HG03064 (cell line): ENCODE data around the gene INTS6.

Experiments used
- ATAC-seq: cut with Tn5 transposase; IDR thresholded peaks from one replicate; pipeline ENCODE4 v1.9.1; 2021; ENCODE audit warnings: low read depth; ENCODE audit not compliant: unreplicated experiment

INTS6 gene

GRCh38 chr13:51347099-51347498 is 105.7 kb downstream of the INTS6 start:
- ATAC-seq = no peak

DNA sequence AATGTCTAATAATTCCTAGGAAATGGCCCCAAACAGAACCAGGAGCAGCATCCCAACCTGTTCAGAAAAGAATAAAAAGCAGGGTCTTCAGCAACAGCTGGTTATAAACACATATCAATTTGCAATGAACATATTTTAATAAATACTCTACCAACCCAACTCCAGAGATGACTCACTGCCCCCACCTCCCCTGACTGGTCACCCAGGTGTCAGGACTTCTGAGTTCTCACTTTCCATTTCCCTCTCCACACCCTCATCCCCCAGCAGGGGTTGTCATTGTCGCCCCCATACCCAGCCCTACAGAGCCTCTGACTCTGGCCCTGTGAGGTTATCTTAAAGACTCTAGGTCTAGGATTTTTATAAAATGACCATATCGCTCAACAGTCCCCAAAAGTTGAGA is 106.4 kb downstream of the INTS6 start:
- no peak for ATAC-seq

DNA sequence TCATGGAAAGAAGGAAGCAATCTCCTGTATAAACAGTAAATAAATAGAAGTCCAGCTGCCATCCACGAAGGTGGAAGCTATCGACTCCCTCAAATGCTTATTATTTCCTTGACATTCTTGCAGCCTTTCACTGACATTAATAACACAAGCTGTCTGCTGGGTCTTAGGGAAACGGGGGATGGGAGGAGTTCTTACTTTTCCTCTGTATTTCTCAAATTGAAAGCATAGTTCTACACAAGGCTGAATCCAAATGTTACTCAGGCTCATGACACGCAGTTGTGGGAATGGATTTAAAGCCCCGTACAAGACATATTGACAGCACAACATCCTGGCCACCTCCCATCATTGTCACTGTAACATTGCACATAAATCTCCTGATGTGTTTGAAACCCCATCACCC is 109.4 kb downstream of the INTS6 start:
- no peak for ATAC-seq

GRCh38 chr13:51342706-51343105 is 110.1 kb downstream of the INTS6 start:
- ATAC-seq = no peak

DNA sequence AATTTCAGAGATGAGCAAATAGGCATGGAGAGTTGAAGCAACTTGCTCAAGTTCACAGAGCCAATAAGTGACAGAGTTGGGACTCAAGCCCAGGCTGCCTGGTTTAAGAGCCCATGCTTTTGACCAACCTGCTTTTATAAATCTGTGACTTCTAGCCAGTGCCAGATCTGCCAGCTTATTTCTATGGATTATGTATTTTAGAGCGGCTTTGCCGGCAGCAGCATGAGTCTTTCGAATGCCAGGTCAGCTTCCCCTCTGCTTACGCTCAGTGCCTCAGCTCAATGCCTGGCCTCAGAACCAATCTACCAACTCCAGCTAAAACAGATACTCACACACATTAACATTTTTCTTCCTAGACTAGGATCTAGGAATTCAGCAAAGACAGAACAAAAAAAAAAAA is 111.0 kb downstream of the INTS6 start:
- ATAC-seq = no peak

DNA sequence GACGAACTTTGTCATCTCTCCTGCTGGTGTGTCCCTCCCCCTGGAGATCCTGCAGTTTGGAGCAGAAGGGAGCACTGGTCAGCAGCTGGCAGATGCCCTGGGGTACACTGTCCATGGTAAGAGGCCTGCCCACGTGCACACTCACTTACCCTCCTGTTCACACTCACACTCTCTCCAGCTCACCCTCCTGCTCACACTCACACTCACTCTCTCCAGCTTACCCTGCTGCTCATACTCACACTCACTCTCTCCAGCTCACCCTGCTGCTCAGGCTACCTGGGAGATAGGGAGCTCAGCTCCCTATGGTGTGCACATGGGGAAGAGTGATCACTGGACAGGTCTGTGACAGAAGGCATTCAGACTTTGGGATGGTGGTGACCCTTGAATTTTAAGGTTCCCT is 111.6 kb downstream of the INTS6 start:
- ATAC-seq = no peak

DNA sequence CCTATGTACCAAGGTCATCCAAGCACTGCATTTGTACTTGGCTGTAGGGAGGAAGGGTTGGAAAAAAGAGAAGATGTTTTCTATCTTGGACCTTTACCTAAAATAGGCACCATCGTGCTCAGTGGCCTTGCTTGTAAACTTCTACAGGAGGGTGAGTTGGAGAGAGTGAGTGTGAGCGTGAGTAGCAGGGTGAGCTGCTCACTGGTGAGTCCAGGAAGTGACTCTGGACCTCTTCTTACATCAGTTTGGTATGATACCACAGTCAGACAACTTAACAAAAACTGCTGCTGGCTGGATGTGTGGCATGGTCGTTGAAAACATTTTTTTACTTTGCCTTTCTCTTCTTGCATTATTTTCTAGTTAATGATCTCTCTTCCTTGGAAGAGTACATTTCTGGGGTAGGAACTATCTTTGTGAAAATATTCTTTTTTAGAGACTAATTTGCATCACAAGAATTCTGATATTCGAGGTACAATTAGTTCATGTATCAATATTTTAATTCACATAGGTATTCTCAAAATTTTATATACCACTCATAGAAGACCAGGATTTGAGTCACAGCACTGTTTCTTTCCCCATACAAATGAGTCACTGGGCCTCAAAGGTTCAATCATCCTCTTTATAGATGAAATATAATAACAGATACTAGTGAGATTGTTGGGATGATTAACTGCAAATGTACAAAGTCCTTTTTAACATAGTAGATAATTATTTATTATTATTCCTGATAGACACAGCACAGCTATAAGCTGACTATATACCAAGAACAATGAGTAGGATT is 112.7 kb downstream of the INTS6 start:
- no peak for ATAC-seq

DNA sequence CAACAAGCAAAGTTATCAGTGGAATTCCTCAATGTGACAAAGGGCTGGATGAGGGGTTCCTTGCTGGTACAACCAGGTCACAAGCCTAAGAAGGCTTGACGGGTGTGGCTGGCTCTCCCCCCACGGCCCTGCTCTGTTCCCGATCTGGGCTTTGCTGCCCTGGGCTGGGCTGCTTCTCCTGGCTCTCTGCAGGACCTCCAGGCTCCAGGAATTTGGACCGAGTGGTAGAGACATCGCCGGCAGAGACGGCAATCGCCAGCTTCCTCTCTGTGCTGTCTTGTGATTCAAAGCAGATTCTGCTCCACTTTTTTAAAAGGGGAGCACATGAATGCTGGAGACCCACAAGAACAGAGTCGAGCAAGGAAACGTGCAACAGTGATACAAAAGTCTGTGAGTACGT is 113.5 kb downstream of the INTS6 start, which contains the start of gene SERPINE3:
SERPINE3 (plus strand) TSS at position 338 of the 400 bp plus-strand sequence. CDS start 1,401 bp downstream, outside the sequence.
- no peak for ATAC-seq

DNA sequence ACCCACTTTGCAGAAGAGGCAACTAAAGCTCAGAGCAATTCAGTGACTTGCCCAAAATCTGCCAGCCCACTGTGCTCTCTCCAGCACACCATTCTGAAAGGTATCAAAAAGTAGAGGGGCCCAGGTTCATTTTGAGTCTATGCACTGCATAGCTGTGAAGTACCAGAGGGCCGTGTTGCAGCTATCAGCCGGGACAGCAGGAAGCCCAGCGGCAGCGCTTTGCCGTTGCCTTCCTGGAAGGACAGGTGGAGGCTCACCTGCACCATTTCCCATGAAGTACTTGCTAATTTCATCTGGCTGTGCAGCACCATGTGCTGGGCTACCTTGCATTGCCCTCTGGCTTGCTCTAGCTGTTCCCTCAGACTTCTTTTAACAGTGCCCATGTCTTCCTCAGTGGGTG is 116.1 kb downstream of the INTS6 start:
- ATAC-seq = no peak

DNA sequence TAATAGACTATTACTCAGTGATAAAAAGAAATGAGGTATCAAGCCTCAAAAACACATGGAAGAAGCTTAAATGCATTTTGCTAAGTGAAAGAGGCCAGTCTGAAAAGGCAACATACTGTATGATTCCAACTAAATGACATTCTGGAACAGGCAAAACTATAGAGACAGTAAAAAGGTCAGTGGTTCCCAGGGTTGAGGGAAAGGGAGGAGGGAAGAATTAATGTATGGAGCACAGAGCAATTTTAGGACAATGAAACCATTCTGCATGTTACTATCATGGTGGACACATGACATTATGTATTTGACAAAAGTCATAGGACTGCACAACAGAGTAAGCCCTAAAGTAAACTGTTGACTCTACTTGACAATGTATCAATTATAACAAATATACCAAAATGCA is 119.0 kb downstream of the INTS6 start:
- no peak for ATAC-seq

DNA sequence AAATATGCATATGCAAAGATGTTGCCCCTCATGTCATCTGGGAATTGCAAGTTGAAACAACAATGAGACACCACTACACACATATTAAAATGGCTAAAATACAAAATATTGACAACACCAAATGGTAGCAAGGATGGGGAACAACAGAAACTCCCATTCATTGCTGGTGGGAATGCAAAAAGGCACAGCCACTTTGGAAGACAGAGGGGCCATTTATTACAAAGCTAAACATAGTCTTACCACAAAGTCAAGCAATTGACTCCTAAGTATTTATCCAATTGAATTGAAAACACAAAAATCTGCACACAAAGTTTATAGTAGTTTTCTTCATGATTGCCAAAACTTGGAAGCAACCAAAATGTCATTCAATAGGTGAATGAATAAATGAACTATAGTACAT is 119.4 kb downstream of the INTS6 start:
- ATAC-seq = no peak

- ATAC-seq = no peak
Observed at GRCh38 chr13:51332566-51333361, 120.1 kb downstream of the INTS6 start.

DNA sequence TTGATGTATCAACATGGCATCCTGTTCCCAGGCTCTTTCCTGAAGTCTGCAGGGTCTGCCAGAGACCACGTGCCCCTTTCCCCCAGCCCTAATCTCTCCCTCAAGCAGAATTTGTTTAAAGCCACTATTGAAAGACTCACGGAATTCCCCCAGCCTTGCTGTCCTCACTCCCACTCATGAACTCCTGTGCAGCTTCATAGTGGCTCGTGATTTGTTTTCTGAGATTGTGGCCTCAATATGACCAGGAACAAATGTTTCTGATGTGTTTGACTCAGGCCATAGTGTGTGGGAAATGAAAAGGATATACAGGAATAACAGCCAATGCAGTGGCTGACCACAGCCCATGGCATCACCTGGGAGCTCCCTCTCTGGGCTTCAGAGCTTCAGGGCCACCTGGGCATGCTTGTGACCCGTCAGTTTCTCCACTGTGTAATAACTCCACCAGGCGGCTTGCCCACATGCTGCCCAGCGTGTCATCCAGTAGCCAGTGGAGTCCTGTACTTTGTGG is 121.4 kb downstream of the INTS6 start:
- ATAC-seq = no peak

DNA sequence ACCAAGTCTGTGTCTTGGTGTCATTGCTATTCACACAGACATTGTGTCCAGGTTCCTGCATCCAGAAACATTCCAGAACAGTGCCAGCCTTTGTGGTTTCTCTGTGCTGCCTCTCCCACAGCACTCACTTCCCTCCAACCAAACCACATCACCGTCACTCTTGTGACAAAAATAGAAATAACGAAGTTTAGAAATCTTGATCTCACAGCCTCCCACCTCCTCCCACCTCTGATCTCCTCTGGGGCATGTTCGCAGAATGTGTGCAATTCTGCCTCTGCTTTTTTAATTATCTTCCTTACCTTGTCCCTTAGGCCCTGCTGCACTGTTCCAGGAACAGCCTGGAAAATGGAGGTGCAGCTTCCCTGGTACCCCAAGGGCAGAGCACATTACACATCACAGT is 122.0 kb downstream of the INTS6 start:
- ATAC-seq = no peak

DNA sequence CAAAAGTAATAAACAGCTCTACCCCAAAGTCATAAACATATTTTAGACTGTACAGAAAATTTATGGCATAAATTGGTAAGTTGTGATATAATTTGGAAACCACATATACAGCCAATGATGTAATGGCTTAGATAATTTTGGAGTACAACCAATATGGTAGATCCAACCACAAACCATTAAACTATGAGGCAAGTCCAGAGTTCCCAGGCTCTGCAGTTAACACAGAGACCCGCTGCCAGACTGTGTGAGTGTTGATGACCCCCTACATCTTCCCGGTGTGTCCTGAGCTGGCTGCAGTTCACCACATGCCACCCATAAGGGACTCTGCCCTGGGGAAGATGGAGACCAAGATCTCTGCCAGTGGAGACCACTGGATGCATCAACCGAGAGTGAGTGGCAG is 123.2 kb downstream of the INTS6 start:
- no peak for ATAC-seq

DNA sequence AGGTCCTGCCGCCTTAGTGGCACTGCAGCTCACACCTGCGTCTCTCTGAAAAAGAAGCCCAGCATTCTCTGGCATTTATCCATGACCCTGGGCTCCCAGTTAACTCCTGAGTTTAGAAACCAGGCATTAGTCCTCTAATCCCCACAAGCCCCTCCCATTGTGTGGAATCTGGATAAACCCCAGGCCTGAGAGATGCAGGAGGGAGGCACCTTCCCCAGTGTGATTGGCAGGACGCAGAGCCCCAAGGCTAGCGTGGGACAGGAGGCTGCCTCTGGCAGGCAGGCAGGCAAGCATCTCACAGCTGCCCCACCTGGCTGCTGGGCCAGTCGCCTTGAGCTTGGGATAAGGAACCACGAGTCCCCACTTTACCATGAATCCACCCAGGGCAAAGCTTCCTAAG is 124.3 kb downstream of the INTS6 start:
- no peak for ATAC-seq

- ATAC-seq = no peak
Observed at GRCh38 chr13:51327961-51328360, 124.9 kb downstream of the INTS6 start.

GRCh38 chr13:51326777-51327176 is 126.1 kb downstream of the INTS6 start:
- ATAC-seq = no peak

DNA sequence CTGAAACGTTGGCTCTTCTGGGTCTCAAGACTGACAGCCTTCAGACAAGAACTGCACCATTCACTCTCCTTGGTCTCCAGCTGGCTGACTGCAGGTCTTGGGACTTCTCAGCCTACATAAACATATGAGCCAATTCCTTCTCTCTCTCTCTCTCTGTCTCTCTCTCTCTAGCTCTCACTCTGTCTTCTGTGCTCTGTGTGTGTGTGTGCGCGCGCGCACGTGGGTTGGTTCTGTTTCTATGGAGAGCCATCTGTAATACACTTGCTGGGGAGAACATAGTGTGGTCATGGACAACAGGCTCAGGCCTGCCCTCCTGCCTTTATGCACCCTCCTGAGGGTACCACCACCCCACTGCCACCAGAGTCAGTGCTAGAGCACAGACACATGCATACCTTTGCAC is 127.0 kb downstream of the INTS6 start:
- ATAC-seq = no peak

DNA sequence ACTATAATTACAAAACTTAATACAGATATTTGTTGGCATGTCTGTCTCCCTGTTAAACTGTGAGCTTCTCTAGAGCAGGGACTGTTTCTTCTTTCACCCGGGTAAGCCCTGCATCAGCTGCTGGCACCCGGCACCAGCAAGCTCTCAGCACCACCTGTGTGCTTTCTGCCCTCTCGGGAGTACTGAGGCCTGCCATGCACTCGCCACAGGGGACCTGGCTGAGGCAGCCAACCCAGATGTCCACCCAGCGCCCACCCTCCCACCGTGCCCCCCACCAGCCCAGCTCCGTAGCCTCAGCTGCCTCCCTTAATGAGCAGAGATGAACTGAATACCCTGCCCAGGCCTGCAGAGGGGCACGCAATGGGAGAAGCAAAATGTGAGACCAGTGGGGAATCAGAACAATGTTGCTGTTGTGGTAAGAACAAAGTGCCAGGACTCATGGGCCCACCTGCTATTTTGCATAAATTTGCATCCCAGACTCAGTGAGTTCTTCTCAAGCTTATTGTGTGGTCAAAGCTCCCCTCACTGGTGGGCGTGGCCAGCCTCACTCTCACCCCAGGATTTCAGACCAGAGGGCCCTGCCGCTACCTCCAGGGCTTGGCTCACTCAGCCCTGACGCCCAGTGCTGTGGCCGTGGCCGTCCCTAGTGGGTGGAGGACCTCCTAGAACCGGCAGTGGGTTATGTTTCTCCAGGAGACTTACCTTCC is 128.0 kb downstream of the INTS6 start:
- no peak for ATAC-seq
